HG03064 (cell line): Measurements from ENCODE around the gene BCAP29.
"Not testable (repeated sequence)": the region's sequence is repeated elsewhere in the genome, so short reads cannot be mapped to it uniquely, and the experiment has no call there.

Source experiments
- ATAC-seq: cut with Tn5 transposase; IDR thresholded peaks from one replicate; pipeline ENCODE4 v1.9.1; 2021; ENCODE audit warnings: low read depth; ENCODE audit not compliant: unreplicated experiment

Gene BCAP29

GRCh38 chr7:107615910-107616680, 36.0 kb downstream of the BCAP29 start:
- no peak for ATAC-seq

- ATAC-seq = no peak
Measured at GRCh38 chr7:107622429-107622828, 42.4 kb downstream of the BCAP29 start.

- no peak for ATAC-seq
Measured at GRCh38 chr7:107622894-107623293, 42.8 kb downstream of the BCAP29 start.

GRCh38 chr7:107627002-107627401, 47.0 kb downstream of the BCAP29 start:
- ATAC-seq = no peak

- no peak for ATAC-seq
Measured at GRCh38 chr7:107628461-107629064, 48.5 kb downstream of the BCAP29 start.

GRCh38 chr7:107630342-107630741, 50.3 kb downstream of the BCAP29 start:
- no peak for ATAC-seq

- no peak for ATAC-seq
Measured at GRCh38 chr7:107631588-107632491, 51.8 kb downstream of the BCAP29 start.

- no peak for ATAC-seq
Measured at GRCh38 chr7:107632492-107632865, 52.4 kb downstream of the BCAP29 start.

- peak; percentile 93 for ATAC-seq
Measured at GRCh38 chr7:107638594-107638993, 58.5 kb downstream of the BCAP29 start.

- ATAC-seq = not testable (repeated sequence)
Measured at GRCh38 chr7:107639070-107639469, 59.0 kb downstream of the BCAP29 start.

- ATAC-seq = no peak
Measured at GRCh38 chr7:107641676-107642075, 61.6 kb downstream of the BCAP29 start.

GRCh38 chr7:107642501-107642900, 62.5 kb downstream of the BCAP29 start:
- ATAC-seq = no peak

GRCh38 chr7:107643407-107643806, 63.4 kb downstream of the BCAP29 start:
- ATAC-seq = no peak

- ATAC-seq = no peak
Measured at GRCh38 chr7:107643938-107644308, 63.9 kb downstream of the BCAP29 start.

GRCh38 chr7:107644309-107644974, 64.4 kb downstream of the BCAP29 start:
- ATAC-seq = no peak

- ATAC-seq = no peak
Measured at GRCh38 chr7:107652642-107653041, 72.6 kb downstream of the BCAP29 start.

GRCh38 chr7:107658467-107658866, 78.4 kb downstream of the BCAP29 start:
- no peak for ATAC-seq

GRCh38 chr7:107659666-107660065, 79.6 kb downstream of the BCAP29 start:
- ATAC-seq = no peak

GRCh38 chr7:107660381-107661080, 80.5 kb downstream of the BCAP29 start, which contains the start of gene SLC26A4:
Gene SLC26A4, plus strand, starts transcription at chr7:107660828. Its CDS starts 814 bp downstream, at chr7:107661642.
- ATAC-seq = peak; percentile 46
